Fibroblast of the aortic adventitia (primary cell): Measurements from ENCODE around the gene POU2AF3. TPM values are rescaled to one million over a fixed set of nuclear protein-coding genes. Genes with fewer than 3 reads are reported as not detected.

Source experiments
- DNase-seq: peaks from one replicate; pipeline ENCODE4 v3.0.0-alpha.2; 2010; ENCODE audit warnings: low read depth
- H3K4me3 ChIP-seq: 2 replicates; pipeline ENCODE4 v1.5.1; 2011; ENCODE audit warnings: low read depth, mild to moderate bottlenecking, control low read depth, low read length, moderate library complexity
- CTCF ChIP-seq: IDR thresholded peaks from 2 replicates; pipeline ENCODE4 v1.5.1; 2011; ENCODE audit warnings: mild to moderate bottlenecking, low read length, control low read depth, inconsistent platforms; ENCODE audit not compliant: insufficient read depth
- small RNA-seq: library from RNA; depleted of rRNA; stranded (forward); fragments of <200 nt; gene quantifications from one replicate; pipeline ENCODE3, GENCODE V24; 2012
- total RNA-seq: library from RNA; depleted of rRNA; stranded (reverse); fragments of >200 nt; gene quantifications from 2 replicates; pipeline ENCODE4 v1.2.3, GENCODE V29; 2012; ENCODE audit warnings: low replicate concordance

POU2AF3 gene
- total RNA-seq, 1 donor: 0.45 TPM

- H3K4me3 ChIP-seq: no peak overlapping the region
- no peak for DNase-seq
- no peak for TF ChIP-seq CTCF
Observed at GRCh38 chr11:111356660-111357048, 58.3 kb downstream of the POU2AF3 start.

GRCh38 chr11:111357150-111358037, 59.0 kb downstream of the POU2AF3 start:
- no peak overlapping the region for H3K4me3 ChIP-seq
- no peak for TF ChIP-seq CTCF
- DNase-seq: no peak

Small RNAs within 50 kb of the gene (small RNA-seq; reads per million reads assigned to genes)
- not detected for gene MIR4491

Other genes with a start within 250 kb of the POU2AF3 start
- gene POU2AF2, start 52.8 kb upstream of the POU2AF3 start, total RNA-seq: not detected in 2 replicates
- gene POU2AF1, start 80.7 kb downstream of the POU2AF3 start, total RNA-seq: not detected in 2 replicates
- gene BTG4, start 213.8 kb downstream of the POU2AF3 start, total RNA-seq: 0.36 TPM in 1 of 2 replicates, not detected in the other
- not detected in 2 replicates for gene HOATZ, start 216.2 kb downstream of the POU2AF3 start, total RNA-seq
- 34.2 and 48.7 TPM in 2 replicates for gene LAYN, start 242.2 kb downstream of the POU2AF3 start, total RNA-seq